HG02840 (cell line): Measurements from ENCODE around the gene C12orf60.

ENCODE experiments used
- ATAC-seq: cut with Tn5 transposase; IDR thresholded peaks from one replicate; pipeline ENCODE4 v1.9.1; 2021; ENCODE audit warnings: mild to moderate bottlenecking, moderate library complexity, moderate number of reproducible peaks; ENCODE audit not compliant: unreplicated experiment, low FRiP score

The C12orf60 gene

DNA sequence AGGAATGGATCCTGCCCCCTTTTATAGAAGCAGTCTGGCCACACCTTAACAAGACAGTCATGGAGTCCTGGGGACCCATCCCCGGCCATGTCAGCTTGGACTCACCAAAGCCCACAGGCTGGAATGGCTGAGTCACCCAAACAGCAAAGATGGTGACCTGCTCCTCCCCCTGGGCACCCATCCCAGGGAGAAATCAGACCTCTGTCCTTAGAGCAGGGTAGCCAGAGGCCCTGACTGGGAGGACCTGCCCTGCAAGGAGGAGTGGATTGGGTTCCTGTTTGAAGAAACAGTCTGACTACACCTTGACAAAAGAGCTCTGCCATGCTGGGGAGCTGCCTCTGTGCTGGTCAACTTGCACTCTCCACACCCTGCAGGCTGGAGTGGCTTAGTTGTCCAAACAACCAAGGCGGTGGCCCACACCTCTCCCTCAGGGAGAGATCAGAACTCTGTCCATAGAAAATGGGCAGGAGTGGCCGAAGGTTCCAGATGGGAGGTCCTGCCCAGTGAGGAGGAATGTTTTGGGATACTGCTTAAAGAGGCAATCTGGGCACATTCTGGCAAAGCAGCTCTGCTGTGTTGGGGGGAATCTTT is 65.5 kb downstream of the C12orf60 start:
- no peak for ATAC-seq

DNA sequence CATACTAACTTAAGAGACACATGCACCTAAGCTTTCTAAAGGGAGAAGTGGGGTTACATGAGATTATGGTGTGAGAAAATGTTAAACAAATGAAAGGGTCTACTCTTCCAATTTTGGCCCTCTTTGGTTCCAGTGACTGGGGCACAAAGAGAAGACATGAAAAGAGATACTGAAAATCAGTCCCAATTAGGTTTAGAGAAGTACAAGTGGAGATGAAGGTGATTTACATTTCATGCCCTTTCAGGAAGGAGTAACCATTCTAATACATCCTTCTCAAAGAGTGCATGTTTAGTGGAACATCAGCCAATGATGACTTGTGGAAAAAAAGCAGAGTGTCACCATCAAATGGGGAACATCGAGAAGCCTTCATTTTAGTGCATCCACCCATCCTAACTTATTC is 67.8 kb downstream of the C12orf60 start:
- no peak for ATAC-seq

DNA sequence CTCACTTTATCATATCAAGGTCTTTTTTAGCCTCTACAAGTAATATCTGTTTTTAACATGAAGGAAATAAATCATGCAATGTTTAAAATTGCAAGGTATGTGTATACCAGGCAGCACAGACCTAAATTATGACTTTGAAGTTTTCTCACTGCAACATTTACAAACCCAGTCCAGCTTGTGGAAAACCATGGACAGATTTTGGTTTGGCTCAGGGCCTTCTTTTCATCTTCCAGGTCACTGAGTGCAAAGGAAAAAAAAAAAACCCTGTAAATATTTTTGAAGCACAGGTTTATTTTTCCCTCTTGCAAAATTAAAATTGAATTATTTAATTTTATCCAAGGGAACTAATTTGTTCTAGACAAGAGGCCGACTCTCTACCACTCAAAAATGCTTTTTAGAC is 68.4 kb downstream of the C12orf60 start:
- no peak for ATAC-seq

DNA sequence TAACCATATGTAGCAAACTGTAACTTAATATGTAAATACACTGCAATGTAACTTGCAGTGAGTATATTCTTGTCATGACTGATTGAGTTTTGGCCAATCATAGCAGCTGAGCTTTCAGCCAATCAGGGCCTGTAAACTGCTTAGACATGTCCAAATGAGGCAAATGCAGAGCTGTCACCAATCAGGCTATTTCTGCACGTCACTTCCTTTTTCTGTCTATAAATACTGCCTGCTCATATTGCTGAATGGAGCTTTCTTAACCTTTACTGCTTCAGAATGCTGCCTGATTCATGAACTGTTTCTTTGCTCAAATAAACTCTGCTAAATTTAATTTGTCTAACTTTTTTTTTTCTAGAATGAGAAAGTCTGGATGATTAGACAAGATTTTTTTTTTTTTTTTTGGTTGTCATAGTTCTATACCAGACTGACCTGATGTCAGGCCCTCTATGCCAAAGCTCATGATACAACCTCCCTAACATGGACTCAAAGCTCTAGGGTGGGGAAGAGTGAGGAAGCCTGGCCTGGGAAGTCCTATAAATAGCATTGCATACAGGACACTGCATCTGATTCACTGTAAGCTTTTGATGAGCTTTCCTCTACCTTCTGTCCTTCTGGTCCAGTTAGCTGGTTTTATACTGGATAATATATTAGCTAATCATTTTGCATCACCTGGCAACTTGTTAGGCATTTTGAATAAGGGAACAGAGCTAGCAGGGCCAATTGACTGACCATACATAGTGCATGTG is 70.1 kb downstream of the C12orf60 start:
- ATAC-seq, result no peak
